ENCODE results near the gene IL1RAPL1.

Gene IL1RAPL1

DNA sequence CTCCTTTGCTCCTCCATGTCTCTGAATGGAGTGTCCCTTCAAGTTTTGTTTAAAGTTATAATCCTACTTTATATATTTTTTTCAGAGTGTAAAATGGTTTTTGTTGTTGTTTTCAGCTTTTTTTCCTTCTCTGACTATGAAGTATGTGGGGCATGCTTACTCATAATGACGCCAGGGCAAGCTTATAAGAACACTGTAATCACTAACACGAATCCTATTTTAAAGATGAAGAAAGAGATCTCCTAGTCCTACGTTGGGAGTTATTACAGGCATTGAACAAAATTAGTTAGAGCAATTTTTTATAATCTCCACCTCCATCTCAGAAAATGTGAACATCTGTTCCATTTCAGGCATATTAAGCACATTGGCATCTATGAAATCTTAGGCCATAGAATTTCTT lies 1360.0 kb downstream of the IL1RAPL1 start:
- no peak for DNase-seq

DNA sequence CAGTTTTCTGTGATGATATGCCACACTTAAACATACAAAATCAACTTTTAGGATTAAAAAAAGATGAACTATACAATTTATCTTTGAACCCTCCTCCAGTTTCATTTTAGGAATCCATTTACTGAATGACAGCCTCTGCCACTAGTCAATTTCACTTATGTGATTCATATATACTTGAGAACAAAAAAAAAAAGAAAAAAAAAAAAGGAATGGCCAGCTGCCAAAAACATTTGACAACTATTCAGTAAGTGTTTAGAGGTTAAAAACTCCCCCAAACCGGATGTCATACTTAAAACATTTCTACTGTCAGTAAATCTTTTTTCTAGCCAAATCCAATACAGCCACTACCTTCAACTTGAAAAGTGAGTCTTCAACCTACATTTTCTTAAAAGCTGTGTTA lies 1361.4 kb downstream of the IL1RAPL1 start:
- no peak for DNase-seq

DNA sequence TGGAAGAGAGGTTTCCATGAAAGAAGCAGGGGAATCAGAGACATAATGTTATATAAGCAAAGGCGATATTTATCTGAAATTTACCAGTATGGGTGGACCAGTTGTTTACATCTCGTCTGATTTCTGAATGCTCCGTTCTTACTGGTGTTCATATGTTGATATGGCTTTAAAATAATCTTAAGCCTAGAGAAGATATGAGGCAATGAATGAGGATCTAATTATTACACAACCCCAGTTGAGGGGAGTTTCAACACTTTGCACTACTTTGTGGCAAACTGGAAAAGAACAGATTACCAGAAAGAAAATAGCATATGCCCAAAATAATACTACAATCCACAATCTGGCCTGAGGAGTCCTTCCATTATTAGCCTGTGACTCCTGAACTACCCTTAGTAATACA lies 1364.8 kb downstream of the IL1RAPL1 start:
- no peak for DNase-seq

DNA sequence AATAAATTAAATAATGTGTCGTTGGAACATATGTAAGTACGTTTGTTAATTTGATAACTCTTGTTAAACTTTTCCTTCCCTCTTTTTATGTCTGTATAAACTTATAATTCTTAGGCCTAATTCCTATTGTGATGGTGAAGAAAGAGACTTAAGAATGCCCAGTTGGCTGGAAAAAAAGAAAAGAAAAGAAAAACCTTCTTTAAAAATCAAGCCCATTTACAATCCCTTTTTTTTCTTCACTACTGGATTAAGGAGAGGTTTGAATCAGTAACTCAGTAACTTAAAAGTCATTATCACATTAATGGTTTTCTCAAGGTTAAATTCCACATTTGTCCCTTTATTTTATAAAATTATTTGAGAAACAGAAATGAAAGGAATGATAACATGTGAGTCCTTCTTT lies 1374.8 kb downstream of the IL1RAPL1 start:
- DNase-seq = no peak

DNA sequence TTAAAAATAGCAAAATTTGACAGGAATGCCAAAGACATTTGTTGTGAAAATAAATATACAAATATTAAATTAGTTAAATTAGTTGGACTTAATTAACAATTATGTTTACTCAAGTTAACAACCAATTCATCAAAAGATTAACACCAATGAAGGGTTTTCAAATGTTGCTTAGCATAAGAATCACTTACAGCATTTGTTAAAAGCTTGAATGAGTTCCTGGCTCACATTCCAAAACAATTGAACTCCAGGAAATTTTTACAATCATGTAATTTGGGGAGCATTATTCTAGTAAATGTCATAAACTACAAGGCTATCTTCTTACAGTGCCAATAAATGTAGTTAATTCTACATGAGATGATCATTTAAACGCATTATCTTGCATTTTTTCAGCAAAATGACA lies 1378.4 kb downstream of the IL1RAPL1 start:
- no peak for DNase-seq

DNA sequence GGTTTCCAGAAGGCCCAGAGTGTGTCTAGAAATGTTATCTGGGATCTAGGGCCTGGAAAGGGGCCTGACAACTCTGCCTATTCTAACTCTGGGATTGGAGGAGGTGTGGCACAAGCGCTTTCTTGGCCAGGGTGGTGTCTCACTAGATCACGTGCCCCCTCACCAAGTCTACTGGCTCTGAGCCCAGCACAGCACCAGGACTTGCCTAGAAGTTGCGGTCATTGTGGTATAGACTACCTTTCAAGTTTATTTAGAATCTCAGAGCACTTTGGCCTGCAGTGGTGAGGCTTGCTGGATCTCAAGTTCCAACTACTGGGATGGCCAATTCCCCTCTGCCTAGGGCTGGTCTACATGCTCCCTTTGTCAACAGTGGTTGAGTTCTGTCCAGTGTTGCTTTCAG lies 1404.8 kb downstream of the IL1RAPL1 start:
- DNase-seq = no peak

DNA sequence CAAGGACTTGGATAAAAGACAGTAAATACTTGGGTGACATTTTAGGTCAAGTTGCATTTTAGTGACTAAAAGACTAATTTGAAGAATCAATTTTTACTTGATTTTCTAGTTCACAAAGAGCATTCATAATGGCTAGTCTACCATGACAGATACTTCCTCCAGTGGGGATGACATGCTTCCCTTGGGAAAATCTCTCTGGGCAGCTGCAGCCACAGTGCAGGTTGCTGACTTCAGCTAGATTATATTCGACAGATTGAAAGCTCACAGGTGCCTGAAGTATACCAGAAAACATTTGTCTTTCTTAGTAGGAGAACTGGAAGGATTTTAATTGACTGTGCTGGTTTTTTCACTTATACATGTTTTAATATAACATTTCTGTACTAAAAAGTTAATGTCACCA lies 1418.6 kb downstream of the IL1RAPL1 start:
- DNase-seq = no peak
